GM21576 (cell line): ENCODE measurements around the gene CLDN4.
"Not testable (repeated sequence)": the region's sequence is repeated elsewhere in the genome, so short reads cannot be mapped to it uniquely, and the experiment has no call there.

Experiments used
- ATAC-seq: cut with Tn5 transposase; IDR thresholded peaks from one replicate; pipeline ENCODE4 v1.9.1; 2021; ENCODE audit warnings: mild to moderate bottlenecking, moderate library complexity; ENCODE audit not compliant: unreplicated experiment

The CLDN4 gene

GRCh38 chr7:73841689-73842066 lies 10.9 kb downstream of the CLDN4 start:
- no peak for ATAC-seq

- peak; percentile 91 for ATAC-seq
These were observed 11.5 kb downstream of the CLDN4 start, which contains the start of gene METTL27 for GRCh38 chr7:73842067-73842976. TSS of gene METTL27 (minus strand) at chr7:73842516. CDS start at chr7:73842140, 376 bp downstream.

GRCh38 chr7:73844131-73844547 lies 13.3 kb downstream of the CLDN4 start:
- ATAC-seq: no peak

GRCh38 chr7:73844848-73845460 lies 14.2 kb downstream of the CLDN4 start:
- ATAC-seq: no peak

- not testable (repeated sequence) for ATAC-seq
These were observed 15.0 kb downstream of the CLDN4 start for GRCh38 chr7:73845701-73846195.

GRCh38 chr7:73847941-73848723 lies 17.3 kb downstream of the CLDN4 start:
- ATAC-seq: no peak

- ATAC-seq: no peak
These were observed 20.0 kb downstream of the CLDN4 start for GRCh38 chr7:73850781-73851207.

- ATAC-seq: peak; percentile 69
These were observed 20.9 kb downstream of the CLDN4 start for GRCh38 chr7:73851410-73852338.

GRCh38 chr7:73852500-73852899 lies 21.7 kb downstream of the CLDN4 start:
- ATAC-seq: no peak

GRCh38 chr7:73856941-73857340 lies 26.1 kb downstream of the CLDN4 start:
- no peak for ATAC-seq

GRCh38 chr7:73858807-73859206 lies 28.0 kb downstream of the CLDN4 start:
- ATAC-seq: no peak

- no peak for ATAC-seq
These were observed 30.1 kb downstream of the CLDN4 start, which contains the start of gene TMEM270 for GRCh38 chr7:73860859-73861258. TSS of gene TMEM270 (plus strand) at chr7:73861159. CDS start at chr7:73861195, 36 bp downstream.

GRCh38 chr7:73861305-73861704 lies 30.5 kb downstream of the CLDN4 start:
- ATAC-seq: no peak

- no peak for ATAC-seq
These were observed 34.4 kb downstream of the CLDN4 start for GRCh38 chr7:73864981-73865711.

GRCh38 chr7:73865738-73866445 lies 35.1 kb downstream of the CLDN4 start:
- ATAC-seq: no peak

GRCh38 chr7:73866446-73866767 lies 35.6 kb downstream of the CLDN4 start:
- ATAC-seq: no peak

- no peak for ATAC-seq
These were observed 38.4 kb downstream of the CLDN4 start for GRCh38 chr7:73869011-73869798.

GRCh38 chr7:73870041-73870492 lies 39.3 kb downstream of the CLDN4 start:
- no peak for ATAC-seq
